ENCODE measurements around the gene MAP2K6.

GRCh38 chr17:69555056-69555455, 140.6 kb downstream of the MAP2K6 start:
- TF ChIP-seq POLR2A (IDR thresholded peaks at IDR 0.05) = no peak
- TF ChIP-seq CTCF (IDR thresholded peaks at IDR 0.05 in 8 of 11, conservative IDR thresholded peaks at IDR 0.05 in 3 of 11) = no peak
- no peak for TF ChIP-seq POLR2AphosphoS5 (IDR thresholded peaks at IDR 0.05)

All from spleen (tissue), 7 donors.